Panc1 (cell line): ENCODE results near the gene PATJ. TPM values are rescaled to one million over a fixed set of nuclear protein-coding genes. Genes with fewer than 3 reads are reported as not detected.

Experiments used
- ATAC-seq: fragments of 200-7000 bp; cut with Tn5 transposase; 2 replicates; pipeline ENCODE4 v1.9.1; 2020; ENCODE audit warnings: mild to moderate bottlenecking, moderate library complexity
- BruUV-seq: library from RNA; stranded (reverse); fragments of 400-500 nt; replicated peaks from 2 replicates; lab custom pipeline; 2021; lab: Mats Ljungman, UMichigan
- CTCF ChIA-PET: fragments of 300-600 bp; sonication (Branson Sonifier 250); formaldehyde crosslinking; loops from one replicate; lab custom pipeline; 2022; ENCODE audit warnings: antibody characterized with exemption; lab: Charles Lee
- POLR2A ChIA-PET: fragments of 300-600 bp; sonication (Branson Sonifier 250); formaldehyde crosslinking; loops from one replicate; lab custom pipeline; 2022; ENCODE audit warnings: antibody characterized with exemption; lab: Charles Lee
- DNase-seq: peaks from one replicate; pipeline ENCODE4 v3.0.0-alpha.2; 2010; ENCODE audit warnings: low read depth, low spot score
- H3K27ac ChIP-seq: 2 replicates; pipeline ENCODE4 v1.5.1; 2011; ENCODE audit warnings: mild to moderate bottlenecking, low read length, inconsistent platforms
- H3K27me3 ChIP-seq: fragments of 200-500 bp; sonication (Bioruptor generic); 2 replicates; pipeline ENCODE4 v1.6.0; 2014; ENCODE audit warnings: low read length, inconsistent platforms; ENCODE audit not compliant: control insufficient read depth, insufficient read depth
- H3K36me3 ChIP-seq: fragments of 200-500 bp; sonication (Bioruptor generic); 2 replicates; pipeline ENCODE4 v1.5.1; 2014; ENCODE audit warnings: inconsistent platforms, mild to moderate bottlenecking, low read length, moderate library complexity; ENCODE audit not compliant: control insufficient read depth, insufficient read depth
- H3K4me1 ChIP-seq: 2 replicates; pipeline ENCODE4 v1.5.1; 2011; ENCODE audit warnings: inconsistent platforms, mild to moderate bottlenecking, low read length, moderate library complexity; ENCODE audit not compliant: control insufficient read depth, insufficient read depth
- H3K4me3 ChIP-seq, 2 experiments: 2 replicates each; pipeline ENCODE4 v1.5.1; 2011 to 2012; ENCODE audit warnings: low read depth in 2 of 2, low read length in 2 of 2, mild to moderate bottlenecking in 2 of 2, inconsistent platforms in 1 of 2, moderate library complexity in 1 of 2
- H3K9me3 ChIP-seq: fragments of 200-500 bp; sonication (Bioruptor generic); 2 replicates; pipeline ENCODE4 v1.5.1; 2014; ENCODE audit warnings: low read depth, mild to moderate bottlenecking, inconsistent platforms, low read length, moderate library complexity; ENCODE audit not compliant: control insufficient read depth, insufficient read depth
- POLR2AphosphoS5 ChIP-seq: IDR thresholded peaks from 2 replicates; pipeline ENCODE4 v1.6.1; 2012; ENCODE audit warnings: mild to moderate bottlenecking, low read depth, low read length, moderate library complexity
- SIN3A ChIP-seq: IDR thresholded peaks from 2 replicates; pipeline ENCODE4 v1.6.1; 2012; ENCODE audit warnings: low read depth, mild to moderate bottlenecking, low read length, moderate library complexity, borderline replicate concordance; ENCODE audit not compliant: insufficient read depth
- TCF7L2 ChIP-seq: IDR thresholded peaks from 2 replicates; pipeline ENCODE4 v1.6.1; 2011; ENCODE audit warnings: mild to moderate bottlenecking, low read depth, low read length, inconsistent platforms
- in situ Hi-C: cut with HindIII; loops from 2 replicates; pipeline ENCODE4 v1.10.0; 2016; ENCODE audit warnings: low sequenced_read_pairs, low pct_unique_long_range_greater_than_20kb
- intact Hi-C: fragments of 100-400 bp; cut with micrococcal nuclease; formaldehyde crosslinking; loops from one replicate; pipeline ENCODE4 v1.10.0; 2022; ENCODE audit not compliant: unreplicated experiment
- total RNA-seq: library from RNA; stranded (reverse); gene quantifications from one replicate; pipeline ENCODE4 v1.2.1, GENCODE V29; 2021; ENCODE audit not compliant: unreplicated experiment
- TF ChIP-seq, protein P1 (sequence below), 2 experiments: IDR thresholded peaks; 2 replicates each; pipeline ENCODE4 v1.6.1; 2011 to 2012; ENCODE audit warnings: low read depth in 2 of 2, control low read depth in 1 of 2, low read length in 1 of 2, mild to moderate bottlenecking in 1 of 2, moderate library complexity in 1 of 2; ENCODE audit not compliant: insufficient read depth in 1 of 2
- TF ChIP-seq, protein P2 (sequence below): fragments of 450-650 bp; IDR thresholded peaks from 2 replicates; pipeline ENCODE4 v1.5.1; 2017; ENCODE audit warnings: mild to moderate bottlenecking

PATJ gene
- total RNA-seq, 1 experiment from 2014 or later = 36.2 TPM

DNA sequence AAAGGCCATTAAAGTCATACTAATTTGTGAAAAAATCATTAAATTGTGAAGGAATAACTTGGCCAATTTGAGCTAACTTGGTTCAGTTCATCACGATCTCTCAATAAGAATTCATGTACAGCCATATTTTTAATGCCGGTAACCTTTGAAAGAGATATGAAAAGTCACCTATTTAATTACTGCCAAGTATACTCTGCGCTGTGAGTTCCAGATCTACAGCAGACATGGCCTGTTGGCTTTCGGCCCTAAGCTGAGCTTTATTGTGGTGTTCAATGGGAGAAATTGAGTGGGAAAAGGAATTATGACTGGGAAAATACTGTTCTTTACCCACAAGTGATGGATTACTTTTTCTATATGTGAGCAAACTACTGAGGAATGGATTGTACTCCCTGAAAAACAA is 292.5 kb downstream of the PATJ start:
- ChIA-PET CTCF (no interaction called here), POLR2A (no interaction called here)
- Histone ChIP-seq H3K4me1 (no peaks in the 10 kb centered on the region), H3K27ac (no peak overlapping the region), H3K36me3 (no peaks in the 10 kb centered on the region), H3K4me3 (no peak overlapping the region), H3K9me3 (no peaks in the 10 kb centered on the region), H3K27me3 (no peaks in the 10 kb centered on the region)
- DNase-seq (no peak), ATAC-seq (no peak)
- in situ Hi-C loops = no loop called here
- no TSS peak for BruUV-seq
- intact Hi-C loops = no loop called here
- TF ChIP-seq, protein P1, sequence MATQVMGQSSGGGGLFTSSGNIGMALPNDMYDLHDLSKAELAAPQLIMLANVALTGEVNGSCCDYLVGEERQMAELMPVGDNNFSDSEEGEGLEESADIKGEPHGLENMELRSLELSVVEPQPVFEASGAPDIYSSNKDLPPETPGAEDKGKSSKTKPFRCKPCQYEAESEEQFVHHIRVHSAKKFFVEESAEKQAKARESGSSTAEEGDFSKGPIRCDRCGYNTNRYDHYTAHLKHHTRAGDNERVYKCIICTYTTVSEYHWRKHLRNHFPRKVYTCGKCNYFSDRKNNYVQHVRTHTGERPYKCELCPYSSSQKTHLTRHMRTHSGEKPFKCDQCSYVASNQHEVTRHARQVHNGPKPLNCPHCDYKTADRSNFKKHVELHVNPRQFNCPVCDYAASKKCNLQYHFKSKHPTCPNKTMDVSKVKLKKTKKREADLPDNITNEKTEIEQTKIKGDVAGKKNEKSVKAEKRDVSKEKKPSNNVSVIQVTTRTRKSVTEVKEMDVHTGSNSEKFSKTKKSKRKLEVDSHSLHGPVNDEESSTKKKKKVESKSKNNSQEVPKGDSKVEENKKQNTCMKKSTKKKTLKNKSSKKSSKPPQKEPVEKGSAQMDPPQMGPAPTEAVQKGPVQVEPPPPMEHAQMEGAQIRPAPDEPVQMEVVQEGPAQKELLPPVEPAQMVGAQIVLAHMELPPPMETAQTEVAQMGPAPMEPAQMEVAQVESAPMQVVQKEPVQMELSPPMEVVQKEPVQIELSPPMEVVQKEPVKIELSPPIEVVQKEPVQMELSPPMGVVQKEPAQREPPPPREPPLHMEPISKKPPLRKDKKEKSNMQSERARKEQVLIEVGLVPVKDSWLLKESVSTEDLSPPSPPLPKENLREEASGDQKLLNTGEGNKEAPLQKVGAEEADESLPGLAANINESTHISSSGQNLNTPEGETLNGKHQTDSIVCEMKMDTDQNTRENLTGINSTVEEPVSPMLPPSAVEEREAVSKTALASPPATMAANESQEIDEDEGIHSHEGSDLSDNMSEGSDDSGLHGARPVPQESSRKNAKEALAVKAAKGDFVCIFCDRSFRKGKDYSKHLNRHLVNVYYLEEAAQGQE (IDR thresholded peaks at IDR 0.05; ENCODE audit: insufficient read depth in 1 of 2, low read depth in 2 of 2, low read length in 1 of 2) = no peak
- TF ChIP-seq POLR2AphosphoS5 = no peak
- TF ChIP-seq, protein P2, sequence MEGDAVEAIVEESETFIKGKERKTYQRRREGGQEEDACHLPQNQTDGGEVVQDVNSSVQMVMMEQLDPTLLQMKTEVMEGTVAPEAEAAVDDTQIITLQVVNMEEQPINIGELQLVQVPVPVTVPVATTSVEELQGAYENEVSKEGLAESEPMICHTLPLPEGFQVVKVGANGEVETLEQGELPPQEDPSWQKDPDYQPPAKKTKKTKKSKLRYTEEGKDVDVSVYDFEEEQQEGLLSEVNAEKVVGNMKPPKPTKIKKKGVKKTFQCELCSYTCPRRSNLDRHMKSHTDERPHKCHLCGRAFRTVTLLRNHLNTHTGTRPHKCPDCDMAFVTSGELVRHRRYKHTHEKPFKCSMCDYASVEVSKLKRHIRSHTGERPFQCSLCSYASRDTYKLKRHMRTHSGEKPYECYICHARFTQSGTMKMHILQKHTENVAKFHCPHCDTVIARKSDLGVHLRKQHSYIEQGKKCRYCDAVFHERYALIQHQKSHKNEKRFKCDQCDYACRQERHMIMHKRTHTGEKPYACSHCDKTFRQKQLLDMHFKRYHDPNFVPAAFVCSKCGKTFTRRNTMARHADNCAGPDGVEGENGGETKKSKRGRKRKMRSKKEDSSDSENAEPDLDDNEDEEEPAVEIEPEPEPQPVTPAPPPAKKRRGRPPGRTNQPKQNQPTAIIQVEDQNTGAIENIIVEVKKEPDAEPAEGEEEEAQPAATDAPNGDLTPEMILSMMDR = no peak
- TF ChIP-seq TCF7L2 = no peak
- no peak for TF ChIP-seq SIN3A

DNA sequence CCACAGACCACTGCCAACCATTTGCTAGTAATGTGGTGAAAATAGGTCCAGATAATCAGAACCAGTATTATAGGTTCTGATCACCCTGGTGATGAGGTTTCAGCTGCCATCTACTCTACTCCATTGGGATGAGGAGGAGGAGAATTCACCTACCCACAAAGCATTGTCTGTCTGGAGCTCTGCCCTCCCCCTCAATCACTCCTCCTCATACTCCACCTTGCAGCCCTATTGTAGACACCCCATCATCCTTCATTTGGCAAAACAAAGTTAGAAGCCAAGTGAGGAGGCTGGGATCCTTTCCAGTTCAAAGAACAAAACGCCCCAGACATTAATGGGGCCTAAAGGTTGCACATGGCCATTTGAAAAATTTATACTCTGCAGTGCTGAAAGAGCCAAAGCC is 295.0 kb downstream of the PATJ start:
- H3K4me1 ChIP-seq = no peaks in the 10 kb centered on the region
- no peaks in the 10 kb centered on the region for H3K36me3 ChIP-seq
- H3K27ac ChIP-seq = no peak overlapping the region
- in situ Hi-C loops = no loop called here
- intact Hi-C loops = no loop called here
- no peaks in the 10 kb centered on the region for H3K27me3 ChIP-seq
- H3K9me3 ChIP-seq = no peaks in the 10 kb centered on the region
- no peak overlapping the region for H3K4me3 ChIP-seq
- BruUV-seq = no TSS peak
- TF ChIP-seq, protein P1 (IDR thresholded peaks at IDR 0.05; ENCODE audit: insufficient read depth in 1 of 2, low read depth in 2 of 2, low read length in 1 of 2) = no peak
- TF ChIP-seq, protein P2 = no peak
- TF ChIP-seq SIN3A (no peak), POLR2AphosphoS5 (no peak)
- ChIA-PET POLR2A (no interaction called here), CTCF (no interaction called here)
- DNase-seq = no peak
- no peak for ATAC-seq
